Measurements from ENCODE around the gene WDR5B. TPM values are rescaled to one million over a fixed set of nuclear protein-coding genes. Genes with fewer than 3 reads are reported as not detected.

WDR5B gene
- total RNA-seq, 1 donor, result 9.8 TPM

- DNase-seq (ENCODE audit: insufficient read length, low spot score, missing footprints), result peak; percentile 95
- no peaks in the 10 kb centered on the region for H3K27me3 ChIP-seq (ENCODE audit: insufficient read depth, low read length)
- peak; percentile 45 for TF ChIP-seq CTCF (IDR thresholded peaks at IDR 0.05; ENCODE audit: extremely low read depth, low read depth, low read length)
- H3K79me2 ChIP-seq (ENCODE audit: insufficient read depth, low read length), result peaks cover 32% of the 10 kb centered on the region
- H3K4me2 ChIP-seq (ENCODE audit: insufficient read depth, low read length), result peak within 1 kb of the TSS; percentile 99
- H3K27ac ChIP-seq (ENCODE audit: low read depth, low read length), result peak within 1 kb of the TSS; percentile 66
- H3K4me1 ChIP-seq (ENCODE audit: insufficient read depth, low read length), result peaks cover 16% of the 10 kb centered on the region
- H3K4me3 ChIP-seq (ENCODE audit: insufficient read depth, low read length), result peak within 1 kb of the TSS; percentile 81
- H4K20me1 ChIP-seq (ENCODE audit: insufficient read depth, low read length), result no peaks in the 10 kb centered on the region
- no peaks in the 10 kb centered on the region for H3K36me3 ChIP-seq (ENCODE audit: insufficient read depth, low read length)
- no peaks in the 10 kb centered on the region for H3K9me3 ChIP-seq (ENCODE audit: low read depth, low read length)
- peak within 1 kb of the TSS; percentile 91 for H2AFZ ChIP-seq (ENCODE audit: low read length)
Observed at GRCh38 chr3:122383771-122384697, 31.8 kb downstream of the WDR5B start, which contains the start of gene FAM162A. TSS of gene FAM162A (plus strand) at chr3:122384182. CDS start at chr3:122384266, 84 bp downstream.

- Histone ChIP-seq H4K20me1 (ENCODE audit: insufficient read depth, low read length) (no peaks in the 10 kb centered on the region), H2AFZ (ENCODE audit: low read length) (peak within 1 kb of the TSS; percentile 91), H3K27me3 (ENCODE audit: insufficient read depth, low read length) (no peaks in the 10 kb centered on the region), H3K79me2 (ENCODE audit: insufficient read depth, low read length) (peaks cover 34% of the 10 kb centered on the region), H3K4me1 (ENCODE audit: insufficient read depth, low read length) (peaks cover 16% of the 10 kb centered on the region), H3K36me3 (ENCODE audit: insufficient read depth, low read length) (no peaks in the 10 kb centered on the region), H3K4me3 (ENCODE audit: insufficient read depth, low read length) (peak within 1 kb of the TSS; percentile 81), H3K27ac (ENCODE audit: low read depth, low read length) (peak within 1 kb of the TSS; percentile 66), H3K9me3 (ENCODE audit: low read depth, low read length) (no peaks in the 10 kb centered on the region), H3K4me2 (ENCODE audit: insufficient read depth, low read length) (peak within 1 kb of the TSS; percentile 99)
- DNase-seq (ENCODE audit: insufficient read length, low spot score, missing footprints), result peak; percentile 93
- no peak for TF ChIP-seq CTCF (IDR thresholded peaks at IDR 0.05; ENCODE audit: extremely low read depth, low read depth, low read length)
Observed at GRCh38 chr3:122382888-122383666, 32.8 kb downstream of the WDR5B start, which contains the start of gene MIX23. TSS of gene MIX23 (minus strand) at chr3:122383231. CDS start at chr3:122383224, 7 bp downstream.

GRCh38 chr3:122377975-122378374 lies 37.9 kb downstream of the WDR5B start:
- Histone ChIP-seq H4K20me1 (ENCODE audit: insufficient read depth, low read length) (no peaks in the 10 kb centered on the region), H3K27me3 (ENCODE audit: insufficient read depth, low read length) (no peaks in the 10 kb centered on the region), H3K79me2 (ENCODE audit: insufficient read depth, low read length) (peaks cover 48% of the 10 kb centered on the region), H3K27ac (ENCODE audit: low read depth, low read length) (no peak overlapping the region), H3K36me3 (ENCODE audit: insufficient read depth, low read length) (no peaks in the 10 kb centered on the region), H3K4me1 (ENCODE audit: insufficient read depth, low read length) (peaks cover 6% of the 10 kb centered on the region), H3K4me3 (ENCODE audit: insufficient read depth, low read length) (no peak overlapping the region), H2AFZ (ENCODE audit: low read length) (no peak overlapping the region), H3K9me3 (ENCODE audit: low read depth, low read length) (no peaks in the 10 kb centered on the region), H3K4me2 (ENCODE audit: insufficient read depth, low read length) (no peak overlapping the region)
- DNase-seq (ENCODE audit: insufficient read length, low spot score, missing footprints), result no peak
- no peak for TF ChIP-seq CTCF (IDR thresholded peaks at IDR 0.05; ENCODE audit: extremely low read depth, low read depth, low read length)

Data from osteoblast (primary cell).